T-helper 1 cell treated with Interleukin-12 subunit alpha and Interleukin-12 subunit beta and Interleukin-4 antibody, amounts not matched to agents 30 μg/mL and 1 μg/mL, for 36 hours (primary cell): ENCODE data around the gene SOX5.
"Not testable (repeated sequence)": the region's sequence is repeated elsewhere in the genome, so short reads cannot be mapped to it uniquely, and the experiment has no call there.

Source experiments
- H3K27ac Mint-ChIP-seq: one replicate; pipeline ENCODE4 v1.8.0; 2021; ENCODE audit warnings: mild to moderate bottlenecking, mixed read lengths
- H3K27me3 Mint-ChIP-seq: one replicate; pipeline ENCODE4 v1.8.0; 2021; ENCODE audit warnings: low read depth, mixed read lengths
- H3K36me3 Mint-ChIP-seq: one replicate; pipeline ENCODE4 v1.8.0; 2021; ENCODE audit warnings: low read depth, mixed read lengths
- H3K4me1 Mint-ChIP-seq: one replicate; pipeline ENCODE4 v1.8.0; 2021; ENCODE audit warnings: low read depth, mixed read lengths
- H3K4me3 Mint-ChIP-seq: one replicate; pipeline ENCODE4 v1.8.0; 2021; ENCODE audit warnings: mild to moderate bottlenecking, moderate library complexity, mixed read lengths
- H3K9me3 Mint-ChIP-seq: one replicate; pipeline ENCODE4 v1.8.0; 2021; ENCODE audit warnings: mixed read lengths

SOX5 gene

GRCh38 chr12:23843958-23844357 is 105.5 kb downstream of the SOX5 start:
- H3K4me1 Mint-ChIP-seq, result no peaks in the 10 kb centered on the region
- H3K4me3 Mint-ChIP-seq, result no peak overlapping the region
- no peaks in the 10 kb centered on the region for H3K36me3 Mint-ChIP-seq
- no peaks in the 10 kb centered on the region for H3K27me3 Mint-ChIP-seq
- no peaks in the 10 kb centered on the region for H3K9me3 Mint-ChIP-seq
- H3K27ac Mint-ChIP-seq, result no peak overlapping the region

DNA sequence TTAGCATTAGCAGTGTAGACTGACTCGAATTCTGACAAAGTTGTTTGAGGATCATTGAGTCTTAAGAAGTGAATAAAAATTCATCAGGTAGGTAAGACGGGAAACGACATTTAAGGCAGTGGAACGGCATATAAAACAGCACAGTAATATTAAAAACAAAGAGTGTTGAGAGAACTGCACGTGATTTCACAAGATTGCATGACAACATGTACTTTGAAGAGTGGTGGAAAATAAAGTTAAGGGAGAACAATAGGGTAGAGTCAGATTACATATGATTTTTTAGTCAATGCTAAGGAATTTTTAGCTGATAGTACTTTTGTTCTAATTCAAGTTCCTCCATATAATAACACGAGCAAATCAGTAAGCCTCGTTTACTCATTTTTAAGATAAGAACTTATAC is 115.4 kb downstream of the SOX5 start:
- Mint-ChIP-seq H3K27me3 (no peaks in the 10 kb centered on the region), H3K4me1 (no peaks in the 10 kb centered on the region), H3K9me3 (no peaks in the 10 kb centered on the region), H3K27ac (no peak overlapping the region), H3K36me3 (no peaks in the 10 kb centered on the region), H3K4me3 (no peak overlapping the region)

DNA sequence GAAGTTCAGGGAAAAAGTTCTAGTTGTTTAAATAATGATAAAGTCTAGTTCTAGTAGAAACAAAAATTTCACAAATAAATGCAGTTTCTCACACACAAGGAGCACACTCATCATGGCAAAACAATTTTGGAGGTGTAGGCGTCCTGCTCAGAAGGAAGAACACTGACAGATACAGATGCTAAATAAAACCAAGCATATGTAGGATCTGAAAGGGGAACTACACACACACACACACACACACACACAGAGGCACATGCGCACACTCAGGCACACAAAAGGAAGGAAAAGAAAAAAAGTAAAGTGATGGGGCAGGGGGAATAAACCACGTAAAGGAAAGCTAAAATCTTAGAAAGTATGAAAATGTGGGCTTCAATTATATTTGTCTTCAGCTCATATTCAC is 117.7 kb downstream of the SOX5 start:
- Mint-ChIP-seq H3K9me3 (no peaks in the 10 kb centered on the region), H3K36me3 (no peaks in the 10 kb centered on the region), H3K4me3 (no peak overlapping the region), H3K27me3 (no peaks in the 10 kb centered on the region), H3K4me1 (no peaks in the 10 kb centered on the region), H3K27ac (no peak overlapping the region)

GRCh38 chr12:23830210-23830609 is 119.3 kb downstream of the SOX5 start:
- no peaks in the 10 kb centered on the region for H3K27me3 Mint-ChIP-seq
- H3K27ac Mint-ChIP-seq, result no peak overlapping the region
- H3K36me3 Mint-ChIP-seq, result no peaks in the 10 kb centered on the region
- H3K9me3 Mint-ChIP-seq, result no peaks in the 10 kb centered on the region
- no peaks in the 10 kb centered on the region for H3K4me1 Mint-ChIP-seq
- no peak overlapping the region for H3K4me3 Mint-ChIP-seq

DNA sequence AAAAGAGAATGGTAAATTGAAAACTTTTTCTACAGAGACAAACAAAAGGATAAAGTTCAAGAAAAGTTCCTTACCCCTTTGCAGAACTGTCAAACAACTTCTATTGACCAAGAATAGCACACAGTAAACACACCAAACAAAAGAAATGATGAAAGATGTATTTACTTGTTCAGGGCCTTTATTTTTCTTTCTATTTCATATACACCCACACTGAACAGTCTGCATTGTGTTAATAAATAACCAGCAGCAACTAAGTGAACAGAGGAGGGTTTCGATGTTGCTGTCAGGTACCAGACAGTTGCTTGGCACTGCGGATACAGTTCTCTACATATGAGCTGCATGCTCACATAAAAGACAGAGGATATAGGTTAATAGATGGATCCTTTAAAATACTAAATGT is 122.1 kb downstream of the SOX5 start:
- no peaks in the 10 kb centered on the region for H3K9me3 Mint-ChIP-seq
- no peaks in the 10 kb centered on the region for H3K36me3 Mint-ChIP-seq

GRCh38 chr12:23825124-23825523 is 124.3 kb downstream of the SOX5 start:
- H3K36me3 Mint-ChIP-seq, H3K9me3 Mint-ChIP-seq, H3K4me3 Mint-ChIP-seq, H3K27me3 Mint-ChIP-seq, H3K4me1 Mint-ChIP-seq, H3K27ac Mint-ChIP-seq: not testable (repeated sequence)

More for the DNA sequence above, 122.1 kb downstream of the SOX5 start:
- H3K4me3 Mint-ChIP-seq, result no peak overlapping the region
- no peaks in the 10 kb centered on the region for H3K4me1 Mint-ChIP-seq
- no peaks in the 10 kb centered on the region for H3K27me3 Mint-ChIP-seq
- H3K27ac Mint-ChIP-seq, result no peak overlapping the region

DNA sequence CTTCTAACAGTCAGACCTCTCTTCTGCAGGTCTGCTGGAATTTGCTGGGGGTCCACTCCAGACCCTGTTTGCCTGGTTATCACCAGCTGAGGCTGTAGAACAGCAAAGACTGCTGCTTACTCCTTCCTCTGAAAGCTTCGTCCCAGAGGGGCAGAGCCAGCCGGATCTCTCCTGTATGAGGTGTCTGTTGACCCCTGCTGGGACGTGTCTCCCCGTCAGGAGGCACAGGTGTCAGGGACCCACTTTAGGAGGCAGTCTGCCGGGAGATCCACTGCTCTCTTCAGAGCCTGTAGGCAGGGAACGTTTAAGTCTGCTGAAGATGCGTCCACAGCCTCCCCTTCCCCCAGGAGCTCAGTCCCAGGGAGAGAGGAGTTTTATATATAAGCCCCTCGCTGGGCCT is 125.1 kb downstream of the SOX5 start:
- H3K27me3 Mint-ChIP-seq, result no peaks in the 10 kb centered on the region
- no peaks in the 10 kb centered on the region for H3K9me3 Mint-ChIP-seq
- no peaks in the 10 kb centered on the region for H3K4me1 Mint-ChIP-seq
- no peak overlapping the region for H3K27ac Mint-ChIP-seq
- H3K4me3 Mint-ChIP-seq, result no peak overlapping the region
- no peaks in the 10 kb centered on the region for H3K36me3 Mint-ChIP-seq

DNA sequence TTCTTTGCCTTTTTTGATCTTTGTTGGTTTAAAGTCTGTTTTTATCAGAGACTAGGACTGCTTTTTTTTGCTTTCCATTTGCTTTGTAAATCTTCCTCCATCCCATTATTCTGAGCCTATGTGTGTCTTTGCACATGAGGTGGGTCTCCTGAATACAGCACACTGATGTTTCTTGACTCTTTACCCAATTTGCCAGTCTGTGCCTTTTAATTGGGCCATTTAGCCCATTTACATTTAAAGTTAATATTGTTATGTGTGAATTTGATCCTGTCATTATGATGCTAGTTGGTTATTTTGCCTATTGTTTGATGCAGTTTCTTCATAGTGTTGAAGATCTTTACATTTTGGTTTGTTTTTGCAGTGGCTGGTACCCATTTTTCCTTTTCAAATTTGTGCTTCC is 126.6 kb downstream of the SOX5 start:
- not testable (repeated sequence) for H3K27me3 Mint-ChIP-seq, H3K36me3 Mint-ChIP-seq, H3K4me3 Mint-ChIP-seq, H3K27ac Mint-ChIP-seq, H3K4me1 Mint-ChIP-seq, H3K9me3 Mint-ChIP-seq

- Mint-ChIP-seq H3K4me3 (no peak overlapping the region), H3K27ac (no peak overlapping the region), H3K36me3 (no peaks in the 10 kb centered on the region), H3K27me3 (no peaks in the 10 kb centered on the region), H3K9me3 (no peaks in the 10 kb centered on the region), H3K4me1 (no peaks in the 10 kb centered on the region)
Observed at GRCh38 chr12:23817345-23817744, 132.1 kb downstream of the SOX5 start.

- Mint-ChIP-seq H3K36me3 (no peaks in the 10 kb centered on the region), H3K27me3 (no peaks in the 10 kb centered on the region)
Observed at GRCh38 chr12:23816394-23816851, 133.0 kb downstream of the SOX5 start.

DNA sequence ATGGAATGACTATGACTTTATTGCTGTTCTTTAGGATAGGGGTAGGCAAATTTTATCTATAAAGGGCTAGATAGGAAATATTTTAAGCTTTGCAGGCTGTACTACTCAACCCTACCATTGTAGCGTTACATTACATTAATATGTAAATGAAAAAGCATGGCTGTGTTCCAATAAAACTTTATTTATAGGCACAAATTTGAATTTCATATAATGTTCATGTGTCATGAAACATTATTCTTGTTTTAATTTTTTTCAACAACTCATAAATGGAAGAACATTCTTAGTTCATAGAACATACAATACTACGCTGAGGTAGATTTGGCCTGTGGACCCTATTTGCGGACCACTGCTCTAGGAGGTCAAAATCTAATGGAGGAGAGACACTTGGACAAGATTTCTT is 133.7 kb downstream of the SOX5 start:
- Mint-ChIP-seq H3K27ac (no peak overlapping the region), H3K27me3 (no peaks in the 10 kb centered on the region), H3K4me3 (no peak overlapping the region), H3K4me1 (no peaks in the 10 kb centered on the region), H3K36me3 (no peaks in the 10 kb centered on the region), H3K9me3 (no peaks in the 10 kb centered on the region)

More at GRCh38 chr12:23816394-23816851, 133.0 kb downstream of the SOX5 start:
- no peak overlapping the region for H3K27ac Mint-ChIP-seq
- no peaks in the 10 kb centered on the region for H3K9me3 Mint-ChIP-seq
- no peaks in the 10 kb centered on the region for H3K4me1 Mint-ChIP-seq
- H3K4me3 Mint-ChIP-seq, result no peak overlapping the region

DNA sequence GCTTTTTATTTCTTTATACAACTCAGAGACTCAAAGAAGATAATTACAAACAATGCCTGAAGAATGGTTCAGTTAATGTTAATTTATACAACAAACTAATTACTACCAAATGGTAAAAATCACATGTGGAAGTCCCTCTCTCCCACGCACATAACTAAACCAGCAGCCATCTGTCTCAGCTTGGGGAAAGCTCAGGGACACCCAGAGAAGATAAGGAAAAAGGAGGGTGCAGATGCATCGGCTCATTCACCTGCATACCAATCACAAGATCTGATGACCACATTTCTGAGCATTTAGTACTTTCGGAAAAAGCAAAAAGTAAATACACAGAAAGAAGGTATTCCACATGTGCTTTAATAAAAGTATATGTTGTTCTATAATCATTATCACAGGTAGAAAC is 136.3 kb downstream of the SOX5 start:
- no peaks in the 10 kb centered on the region for H3K4me1 Mint-ChIP-seq
- no peaks in the 10 kb centered on the region for H3K9me3 Mint-ChIP-seq
- no peak overlapping the region for H3K4me3 Mint-ChIP-seq
- no peaks in the 10 kb centered on the region for H3K36me3 Mint-ChIP-seq
- H3K27ac Mint-ChIP-seq, result no peak overlapping the region
- H3K27me3 Mint-ChIP-seq, result no peaks in the 10 kb centered on the region

- no peaks in the 10 kb centered on the region for H3K27me3 Mint-ChIP-seq
- H3K27ac Mint-ChIP-seq, result no peak overlapping the region
- H3K36me3 Mint-ChIP-seq, result no peaks in the 10 kb centered on the region
- no peaks in the 10 kb centered on the region for H3K4me1 Mint-ChIP-seq
- no peak overlapping the region for H3K4me3 Mint-ChIP-seq
- H3K9me3 Mint-ChIP-seq, result no peaks in the 10 kb centered on the region
Observed at GRCh38 chr12:23810329-23810902, 139.1 kb downstream of the SOX5 start.

DNA sequence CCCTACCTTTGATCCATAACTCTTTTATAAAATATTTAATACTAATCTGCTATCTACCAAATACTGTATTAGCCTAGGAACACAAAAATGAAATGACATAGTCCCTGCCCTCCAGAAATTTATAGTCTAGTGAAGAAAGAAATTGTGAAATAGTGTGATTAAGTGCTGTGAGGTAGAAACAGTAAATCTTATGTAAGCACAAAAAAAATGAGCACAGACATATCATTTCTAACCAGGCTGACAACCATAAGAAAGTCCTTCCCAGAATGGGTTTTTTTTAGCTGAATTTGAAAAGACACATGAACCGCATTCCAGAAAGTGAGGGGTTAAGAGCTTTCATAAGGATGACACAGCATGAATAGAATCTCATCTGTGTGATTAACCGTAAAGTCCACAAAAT is 145.9 kb downstream of the SOX5 start:
- Mint-ChIP-seq H3K27me3 (no peaks in the 10 kb centered on the region), H3K36me3 (no peaks in the 10 kb centered on the region), H3K4me3 (no peak overlapping the region), H3K9me3 (no peaks in the 10 kb centered on the region), H3K4me1 (no peaks in the 10 kb centered on the region), H3K27ac (no peak overlapping the region)

GRCh38 chr12:23795494-23795893 is 154.0 kb downstream of the SOX5 start:
- Mint-ChIP-seq H3K36me3 (no peaks in the 10 kb centered on the region), H3K4me1 (no peaks in the 10 kb centered on the region), H3K27me3 (no peaks in the 10 kb centered on the region), H3K9me3 (no peaks in the 10 kb centered on the region), H3K4me3 (no peak overlapping the region), H3K27ac (no peak overlapping the region)

GRCh38 chr12:23781118-23781517 is 168.4 kb downstream of the SOX5 start:
- H3K27ac Mint-ChIP-seq, result no peak overlapping the region
- H3K9me3 Mint-ChIP-seq, result peaks cover 3% of the 10 kb centered on the region
- no peak overlapping the region for H3K4me3 Mint-ChIP-seq
- no peaks in the 10 kb centered on the region for H3K36me3 Mint-ChIP-seq
- H3K27me3 Mint-ChIP-seq, result no peaks in the 10 kb centered on the region
- H3K4me1 Mint-ChIP-seq, result no peaks in the 10 kb centered on the region
